ENCODE results near the gene POLR2E.
A peak's percentile ranks its signal among the peaks of the same experiment; 100 is the strongest.
"Not testable (repeated sequence)": the region's sequence is repeated elsewhere in the genome, so short reads cannot be mapped to it uniquely, and the experiment has no call there.

POLR2E gene

DNA sequence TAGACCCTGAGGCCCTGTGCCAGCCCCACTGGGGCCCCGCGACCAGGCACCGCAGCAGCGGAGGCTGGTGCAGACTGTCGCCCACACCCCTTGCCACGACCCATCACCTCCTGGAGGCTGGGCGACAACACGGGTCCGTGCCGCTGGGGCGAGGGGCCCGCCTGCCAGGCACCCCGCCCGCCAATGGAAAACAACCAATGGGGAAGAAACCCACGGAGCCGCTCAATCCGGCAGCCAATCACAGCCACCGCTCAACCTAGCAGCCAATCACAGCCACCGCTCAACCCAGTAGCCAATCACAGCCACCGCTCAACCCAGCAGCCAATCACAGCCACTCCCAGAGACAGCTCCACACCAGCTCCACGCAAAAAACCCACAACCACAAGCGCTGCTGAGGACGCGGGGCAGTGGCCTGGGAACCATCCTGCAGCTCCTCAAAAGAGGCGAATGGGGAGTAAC, 38.3 kb upstream of the POLR2E start:
- Mint-ChIP-seq H3K4me1 (peaks cover 11% of the 10 kb centered on the region), H3K27me3 (ENCODE audit: low read depth, poor library complexity) (no peaks in the 10 kb centered on the region), H3K27ac (no peak overlapping the region), H3K4me3 (peak overlapping the region; percentile 23), H3K36me3 (ENCODE audit: low read depth) (peaks cover under 1% of the 10 kb centered on the region), H3K9me3 (no peaks in the 10 kb centered on the region)
- TF ChIP-seq, protein P1, sequence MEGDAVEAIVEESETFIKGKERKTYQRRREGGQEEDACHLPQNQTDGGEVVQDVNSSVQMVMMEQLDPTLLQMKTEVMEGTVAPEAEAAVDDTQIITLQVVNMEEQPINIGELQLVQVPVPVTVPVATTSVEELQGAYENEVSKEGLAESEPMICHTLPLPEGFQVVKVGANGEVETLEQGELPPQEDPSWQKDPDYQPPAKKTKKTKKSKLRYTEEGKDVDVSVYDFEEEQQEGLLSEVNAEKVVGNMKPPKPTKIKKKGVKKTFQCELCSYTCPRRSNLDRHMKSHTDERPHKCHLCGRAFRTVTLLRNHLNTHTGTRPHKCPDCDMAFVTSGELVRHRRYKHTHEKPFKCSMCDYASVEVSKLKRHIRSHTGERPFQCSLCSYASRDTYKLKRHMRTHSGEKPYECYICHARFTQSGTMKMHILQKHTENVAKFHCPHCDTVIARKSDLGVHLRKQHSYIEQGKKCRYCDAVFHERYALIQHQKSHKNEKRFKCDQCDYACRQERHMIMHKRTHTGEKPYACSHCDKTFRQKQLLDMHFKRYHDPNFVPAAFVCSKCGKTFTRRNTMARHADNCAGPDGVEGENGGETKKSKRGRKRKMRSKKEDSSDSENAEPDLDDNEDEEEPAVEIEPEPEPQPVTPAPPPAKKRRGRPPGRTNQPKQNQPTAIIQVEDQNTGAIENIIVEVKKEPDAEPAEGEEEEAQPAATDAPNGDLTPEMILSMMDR (IDR thresholded peaks at IDR 0.05), result no peak
- no peak for DNase-seq

DNA sequence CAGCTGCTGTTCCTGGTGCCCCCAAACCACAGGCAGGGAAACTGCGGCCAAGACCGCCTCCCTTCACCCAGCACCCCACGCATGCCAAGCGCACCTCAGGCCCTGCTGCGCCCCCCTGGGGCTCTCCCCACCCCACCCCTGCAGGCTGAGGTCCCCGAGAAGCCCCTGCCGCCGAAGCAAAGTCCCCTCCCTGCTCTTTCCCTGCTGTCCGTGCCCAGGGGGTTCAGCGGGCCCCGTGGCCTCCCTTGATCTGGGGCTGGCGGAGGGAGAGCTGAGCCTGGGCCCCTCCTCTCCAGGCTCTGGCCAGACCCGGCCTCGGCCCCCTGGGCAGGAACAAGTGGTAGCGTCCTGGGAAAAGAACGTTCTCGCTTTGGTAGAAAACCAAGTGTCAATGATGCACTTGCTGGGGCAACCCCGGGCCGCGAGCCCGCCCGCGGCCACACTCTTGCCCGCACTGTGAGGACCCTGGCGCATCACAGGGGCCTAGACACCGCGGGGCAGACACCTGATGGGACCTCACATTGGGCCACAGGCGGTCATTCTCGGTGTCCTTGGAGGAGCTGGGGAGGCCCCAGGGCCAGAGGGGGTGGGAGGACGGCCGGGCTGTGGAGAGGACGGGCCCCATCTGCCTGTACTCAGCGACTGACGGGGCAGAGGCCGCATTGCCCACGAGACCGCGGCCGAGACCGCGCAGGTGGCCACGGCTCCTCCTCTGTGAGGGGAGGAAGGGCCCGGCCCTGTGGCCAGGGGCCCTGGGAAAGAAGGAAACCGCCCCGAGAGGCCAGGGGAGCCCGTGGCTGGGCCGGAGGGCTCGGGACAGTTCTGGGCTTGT, 37.6 kb upstream of the POLR2E start:
- peaks cover 11% of the 10 kb centered on the region for H3K4me1 Mint-ChIP-seq
- no peaks in the 10 kb centered on the region for H3K9me3 Mint-ChIP-seq
- no peaks in the 10 kb centered on the region for H3K27me3 Mint-ChIP-seq (ENCODE audit: low read depth, poor library complexity)
- no peak for DNase-seq
- no peak overlapping the region for H3K27ac Mint-ChIP-seq
- no peaks in the 10 kb centered on the region for H3K36me3 Mint-ChIP-seq (ENCODE audit: low read depth)
- H3K4me3 Mint-ChIP-seq, result no peak overlapping the region
- TF ChIP-seq, protein P1 (IDR thresholded peaks at IDR 0.05), result no peak

DNA sequence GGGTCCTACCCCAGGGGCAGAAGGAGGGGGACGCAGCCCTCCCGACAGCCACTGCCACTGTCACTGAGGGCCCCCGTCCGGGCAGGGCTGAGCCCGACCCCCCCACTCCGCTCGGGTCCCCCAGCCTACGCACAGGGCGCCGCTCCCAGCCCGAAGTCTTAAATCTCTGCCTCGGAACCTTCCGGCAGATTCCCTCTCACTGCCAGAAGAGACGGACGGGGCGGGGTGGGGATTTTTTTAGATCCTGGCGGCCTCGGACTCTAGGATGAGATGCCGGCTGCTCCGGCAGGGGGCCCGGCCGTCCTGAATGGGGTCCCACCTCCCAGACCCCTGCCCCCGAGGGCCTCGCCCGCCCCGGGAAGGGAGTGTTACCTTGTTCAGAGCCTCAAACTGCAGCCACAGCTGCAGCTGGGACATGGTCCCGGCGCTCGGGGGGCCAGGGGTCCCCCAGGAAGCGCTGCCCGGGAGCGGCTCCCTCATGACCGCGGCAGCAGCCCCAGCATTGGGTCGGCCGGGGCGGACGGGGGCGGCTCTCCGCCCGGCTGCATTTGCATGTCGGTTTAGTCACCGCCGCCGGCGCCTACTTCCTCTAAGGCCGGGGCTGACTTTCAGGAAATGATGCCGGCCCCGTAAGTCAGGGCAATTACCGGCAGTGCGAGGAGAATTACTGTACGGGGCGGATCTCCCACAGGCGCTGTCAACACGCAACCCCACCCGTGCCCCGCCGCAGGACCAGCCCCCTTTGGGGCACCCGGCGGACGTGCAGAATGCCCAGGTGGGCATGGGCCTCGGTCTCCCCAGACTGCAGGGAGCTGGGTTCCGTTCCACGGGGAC, 36.8 kb upstream of the POLR2E start:
- TF ChIP-seq, protein P1 (IDR thresholded peaks at IDR 0.05), result no peak
- no peak overlapping the region for H3K27ac Mint-ChIP-seq
- peaks cover 11% of the 10 kb centered on the region for H3K4me1 Mint-ChIP-seq

DNA sequence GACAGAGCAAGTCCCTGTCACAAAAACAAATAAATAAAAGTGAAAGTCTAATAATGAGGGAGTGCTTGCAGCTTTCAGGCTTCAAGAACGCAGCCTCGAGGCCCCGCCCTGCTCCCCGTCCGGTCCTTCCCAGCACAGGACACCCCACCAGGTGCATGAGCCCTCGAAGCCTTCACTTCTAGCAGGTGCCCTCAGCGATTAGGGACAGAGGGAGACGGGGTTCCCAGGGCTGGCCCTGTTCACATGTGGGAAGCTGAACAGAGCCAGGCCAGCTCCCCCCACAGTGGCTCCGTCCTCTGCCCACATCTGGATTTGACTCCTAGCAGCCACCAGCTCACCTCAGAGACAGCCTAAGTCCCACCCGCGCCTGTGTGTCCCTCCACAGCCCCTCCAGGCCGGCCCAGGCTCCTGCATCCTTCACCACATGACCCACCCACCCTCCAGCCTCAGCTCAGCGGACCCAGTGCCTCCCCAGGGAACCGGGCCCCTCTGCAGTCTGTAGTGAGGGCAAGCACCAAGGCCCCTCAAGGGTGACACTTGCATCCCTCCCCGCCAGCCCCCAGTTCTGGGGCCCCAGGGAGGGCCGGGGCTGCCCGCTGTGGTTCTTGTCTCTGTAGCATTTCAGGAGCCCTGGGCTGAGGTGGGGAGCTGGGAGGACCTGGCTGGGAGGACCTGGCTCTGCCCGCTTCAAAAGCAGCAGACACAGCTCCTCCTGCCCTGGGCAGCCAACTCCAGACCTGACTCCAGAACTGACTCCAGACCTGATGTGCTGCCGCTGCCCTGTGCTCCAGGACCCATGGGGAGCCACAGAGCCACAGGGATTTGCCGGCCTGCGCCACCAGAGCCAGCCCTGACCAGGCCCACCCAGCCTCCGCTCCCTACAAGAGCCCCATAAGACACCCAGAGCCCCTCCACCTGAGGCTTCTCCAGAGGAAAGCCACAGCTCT, 35.9 kb upstream of the POLR2E start:
- no peaks in the 10 kb centered on the region for H3K9me3 Mint-ChIP-seq
- H3K27me3 Mint-ChIP-seq (ENCODE audit: low read depth, poor library complexity), result no peaks in the 10 kb centered on the region
- peak overlapping the region; percentile 30 for H3K4me3 Mint-ChIP-seq
- H3K36me3 Mint-ChIP-seq (ENCODE audit: low read depth), result no peaks in the 10 kb centered on the region
- peaks cover 6% of the 10 kb centered on the region for H3K4me1 Mint-ChIP-seq
- DNase-seq, result no peak
- no peak overlapping the region for H3K27ac Mint-ChIP-seq
- TF ChIP-seq, protein P1 (IDR thresholded peaks at IDR 0.05), result no peak

More for the DNA sequence above, 36.8 kb upstream of the POLR2E start:
- no peaks in the 10 kb centered on the region for H3K36me3 Mint-ChIP-seq (ENCODE audit: low read depth)
- peak overlapping the region; percentile 50 for H3K4me3 Mint-ChIP-seq
- no peaks in the 10 kb centered on the region for H3K9me3 Mint-ChIP-seq
- peak; percentile 73 for DNase-seq
- no peaks in the 10 kb centered on the region for H3K27me3 Mint-ChIP-seq (ENCODE audit: low read depth, poor library complexity)

DNA sequence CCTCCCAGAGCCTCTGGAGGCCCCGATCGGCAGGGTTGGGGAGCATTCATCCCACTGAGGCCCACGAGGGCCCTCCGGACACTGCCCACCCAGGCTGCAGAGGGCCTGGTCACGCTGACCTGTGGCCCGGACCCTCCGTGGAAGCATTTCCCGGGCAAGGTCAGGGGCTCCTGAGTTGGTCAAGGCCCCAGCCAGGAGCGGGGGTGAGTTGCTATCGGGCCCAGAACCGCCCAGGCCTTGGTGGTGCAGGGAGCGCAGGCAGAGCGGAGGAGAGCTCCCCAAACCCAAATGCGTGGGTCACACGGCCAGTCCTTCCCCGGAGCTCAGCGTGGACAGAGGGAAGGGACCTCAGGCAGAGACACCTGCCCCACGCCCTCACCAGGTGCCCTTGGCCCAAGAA, 34.4 kb upstream of the POLR2E start:
- TF ChIP-seq, protein P1 (IDR thresholded peaks at IDR 0.05), result no peak
- DNase-seq, result no peak
- H3K4me1 Mint-ChIP-seq, result peaks cover 6% of the 10 kb centered on the region
- no peak overlapping the region for H3K4me3 Mint-ChIP-seq
- peaks cover 3% of the 10 kb centered on the region for H3K36me3 Mint-ChIP-seq (ENCODE audit: low read depth)
- no peaks in the 10 kb centered on the region for H3K9me3 Mint-ChIP-seq
- H3K27ac Mint-ChIP-seq, result no peak overlapping the region
- H3K27me3 Mint-ChIP-seq (ENCODE audit: low read depth, poor library complexity), result no peaks in the 10 kb centered on the region

DNA sequence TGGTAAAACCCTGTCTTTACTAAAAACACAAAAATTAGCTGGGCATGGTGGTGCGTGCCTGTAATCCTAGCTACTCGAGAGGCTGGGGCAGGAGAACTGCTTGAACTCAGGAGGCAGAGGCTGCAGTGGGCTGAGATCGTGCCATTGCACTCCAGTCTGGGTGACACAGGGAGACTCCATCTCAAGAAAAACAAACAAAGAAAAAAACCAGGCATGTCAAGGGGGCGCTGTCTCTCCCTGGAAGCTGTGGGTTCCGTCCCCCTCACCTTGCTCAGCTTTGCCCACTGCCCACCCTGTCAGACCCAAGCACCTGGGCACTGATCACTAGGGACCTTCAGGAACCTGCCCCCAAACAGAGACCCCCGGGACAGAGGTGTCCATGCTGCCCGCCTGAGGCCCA, 33.9 kb upstream of the POLR2E start:
- H3K27me3 Mint-ChIP-seq (ENCODE audit: low read depth, poor library complexity); H3K4me1 Mint-ChIP-seq; H3K36me3 Mint-ChIP-seq (ENCODE audit: low read depth); H3K27ac Mint-ChIP-seq; H3K4me3 Mint-ChIP-seq; H3K9me3 Mint-ChIP-seq; DNase-seq: not testable (repeated sequence)

Measured in nephron progenitor cell (in vitro differentiated cells).